NCI-H1930 (cell line): Measurements from ENCODE around the gene CAPN15.
"Not testable (repeated sequence)": the region's sequence is repeated elsewhere in the genome, so short reads cannot be mapped to it uniquely, and the experiment has no call there.

Experiments used
- DNase-seq, 2 experiments: peaks; one replicate each; lab custom pipeline; 2025; lab: John Stamatoyannopoulos, UW

The CAPN15 gene

DNA sequence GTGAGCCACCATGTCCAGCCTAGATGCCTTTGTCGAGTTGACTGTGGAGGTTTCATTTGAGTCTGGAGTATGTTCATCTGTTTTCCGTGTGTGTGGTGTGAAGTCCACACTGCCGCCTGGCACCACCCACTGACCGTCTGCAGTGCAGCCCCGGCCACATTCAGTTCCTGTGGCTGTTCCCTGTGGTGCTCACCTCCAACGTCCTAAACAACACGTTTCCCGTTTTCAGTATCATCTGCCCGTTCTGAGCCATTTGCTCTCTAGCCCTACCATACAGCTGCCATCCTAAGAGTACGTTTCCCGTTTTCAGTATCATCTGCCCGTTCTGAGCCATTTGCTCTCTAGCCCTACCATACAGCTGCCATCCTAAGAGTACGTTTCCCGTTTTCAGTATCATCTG, 20.0 kb upstream of the CAPN15 start:
- DNase-seq, result not testable (repeated sequence)

DNA sequence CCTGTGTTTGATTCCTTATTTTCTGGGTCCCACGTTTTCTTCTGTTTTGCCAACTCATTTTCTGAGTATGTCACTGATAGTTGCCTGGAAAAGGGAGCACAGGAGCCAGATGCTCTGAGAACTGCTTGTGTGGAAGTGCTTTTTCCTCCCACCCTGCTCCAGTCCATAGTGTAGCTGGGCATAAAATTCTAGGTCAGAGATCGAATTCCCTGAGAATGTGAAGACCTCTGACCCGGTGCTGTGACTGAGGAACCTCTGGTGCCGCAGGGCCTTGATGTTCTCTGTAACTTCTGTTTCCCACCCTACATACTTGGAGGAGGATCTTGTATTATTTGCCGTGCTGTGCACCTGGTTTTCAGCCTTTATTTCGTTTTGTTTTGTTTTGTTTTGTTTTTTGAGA, 19.5 kb upstream of the CAPN15 start:
- no peak for DNase-seq

DNA sequence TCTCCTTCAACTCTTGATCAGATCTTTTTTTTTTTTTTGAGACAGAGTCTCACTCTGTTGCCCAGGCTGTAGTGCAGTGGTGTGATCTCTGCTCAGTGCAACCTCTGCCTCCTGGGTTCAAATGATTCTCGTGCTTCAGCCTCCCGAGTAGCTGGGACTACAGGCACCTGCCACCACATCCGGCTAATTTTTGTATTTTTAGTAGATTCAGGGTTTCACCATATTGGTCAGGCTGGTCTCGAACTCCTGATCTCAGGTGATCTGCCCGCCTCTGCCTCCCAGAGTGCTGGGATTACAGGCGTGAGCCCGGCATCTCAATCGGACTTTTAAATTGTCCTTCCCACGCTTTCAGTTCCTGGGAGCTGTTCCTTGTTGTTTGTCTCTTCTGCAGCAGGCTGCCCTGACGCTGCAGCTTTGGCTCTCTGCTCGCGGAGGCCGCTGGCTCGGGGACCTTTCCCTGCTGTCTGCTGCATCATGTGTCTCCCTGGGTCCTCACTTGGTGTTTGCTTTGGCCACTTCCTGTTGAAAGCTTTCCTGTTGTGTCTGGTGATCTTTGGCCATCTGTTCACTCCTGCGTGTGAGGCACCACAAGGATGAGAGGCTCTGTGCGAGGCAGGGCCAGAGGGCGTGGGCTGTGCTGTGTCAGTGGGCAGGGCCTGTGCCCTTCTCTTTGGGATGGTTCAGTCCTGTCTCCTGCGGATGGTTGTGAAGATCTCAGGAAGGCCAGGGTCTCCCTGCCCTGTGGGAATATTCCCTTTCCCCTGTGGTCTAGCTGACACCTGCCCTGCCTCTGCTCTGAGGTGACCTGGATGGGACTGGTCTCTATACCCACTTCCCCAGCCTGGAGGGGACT, 18.4 kb upstream of the CAPN15 start:
- DNase-seq, result no peak

DNA sequence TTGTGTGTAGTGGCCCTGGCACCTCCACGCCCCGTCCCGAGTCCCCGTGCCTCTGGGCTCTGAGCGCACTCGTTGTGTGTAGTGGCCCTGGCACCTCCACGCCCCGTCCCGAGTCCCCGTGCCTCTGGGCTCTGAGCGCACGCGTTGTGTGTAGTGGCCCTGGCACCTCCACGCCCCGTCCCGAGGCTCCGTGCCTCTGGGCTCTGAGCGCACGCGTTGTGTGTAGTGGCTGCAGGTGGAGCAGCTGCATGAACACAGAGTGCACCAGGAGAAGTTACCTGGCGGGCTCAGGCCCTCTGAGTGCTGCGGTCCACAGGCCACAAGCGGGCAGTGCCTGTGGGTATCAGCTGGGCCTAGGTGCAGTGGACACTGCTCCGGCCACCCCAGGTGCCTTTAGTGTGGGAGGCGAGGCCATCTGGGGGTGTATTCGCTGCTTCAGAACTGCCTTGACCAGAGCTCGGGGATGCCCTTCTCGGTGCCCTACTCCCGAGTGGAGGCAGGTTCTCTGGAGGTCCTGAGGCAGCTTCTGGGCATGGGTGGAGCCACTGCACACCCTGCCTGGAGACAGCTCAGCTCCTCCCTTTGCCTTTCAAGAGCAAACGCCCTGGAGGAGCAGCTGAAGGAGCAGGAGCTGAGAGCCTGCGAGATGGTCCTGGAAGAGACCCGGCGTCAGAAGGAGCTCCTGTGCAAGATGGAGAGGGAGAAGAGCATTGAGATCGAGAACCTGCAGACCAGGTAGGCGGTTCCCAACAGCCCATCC, 17.3 kb upstream of the CAPN15 start:
- no peak for DNase-seq

DNA sequence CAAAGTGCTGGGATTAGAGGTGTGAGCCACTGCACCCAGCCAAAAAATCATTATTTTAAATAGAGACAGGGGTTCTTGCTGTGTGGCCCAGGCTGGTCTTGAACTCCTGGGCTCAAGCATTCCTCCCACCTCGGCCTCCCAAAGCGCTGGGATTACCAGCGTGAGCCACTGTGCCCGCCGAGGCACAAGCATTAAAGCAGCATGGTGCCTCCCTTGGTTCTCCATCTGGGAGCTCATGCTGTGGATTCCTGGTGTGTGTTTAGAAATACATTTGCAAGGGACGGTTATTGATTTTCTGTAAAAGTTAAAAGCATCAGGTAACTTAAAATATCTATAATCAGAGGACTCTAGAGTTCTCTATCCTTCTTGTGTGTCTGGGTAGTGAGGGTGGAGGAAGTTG, 14.7 kb upstream of the CAPN15 start:
- no peak for DNase-seq

DNA sequence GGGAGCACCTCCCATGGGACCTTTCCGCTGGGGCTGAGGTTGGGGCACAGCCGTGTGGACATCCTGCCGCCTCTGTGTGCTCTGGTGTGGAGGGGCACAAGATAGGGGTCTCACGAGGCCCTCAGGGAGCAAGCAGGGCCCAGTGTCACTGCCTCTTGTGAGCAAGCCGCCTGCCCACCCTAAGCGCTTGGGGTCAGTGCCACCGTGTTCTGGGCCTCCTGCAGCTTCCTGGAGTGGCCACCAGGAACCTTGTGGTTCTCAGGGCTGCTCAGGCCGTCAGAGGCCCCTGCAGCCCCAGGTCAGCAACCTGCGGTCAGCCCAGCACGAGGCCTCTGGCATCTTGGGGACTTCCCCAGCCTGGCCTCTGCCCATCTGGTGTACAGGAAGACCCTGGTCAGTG, 13.6 kb upstream of the CAPN15 start:
- no peak for DNase-seq

DNA sequence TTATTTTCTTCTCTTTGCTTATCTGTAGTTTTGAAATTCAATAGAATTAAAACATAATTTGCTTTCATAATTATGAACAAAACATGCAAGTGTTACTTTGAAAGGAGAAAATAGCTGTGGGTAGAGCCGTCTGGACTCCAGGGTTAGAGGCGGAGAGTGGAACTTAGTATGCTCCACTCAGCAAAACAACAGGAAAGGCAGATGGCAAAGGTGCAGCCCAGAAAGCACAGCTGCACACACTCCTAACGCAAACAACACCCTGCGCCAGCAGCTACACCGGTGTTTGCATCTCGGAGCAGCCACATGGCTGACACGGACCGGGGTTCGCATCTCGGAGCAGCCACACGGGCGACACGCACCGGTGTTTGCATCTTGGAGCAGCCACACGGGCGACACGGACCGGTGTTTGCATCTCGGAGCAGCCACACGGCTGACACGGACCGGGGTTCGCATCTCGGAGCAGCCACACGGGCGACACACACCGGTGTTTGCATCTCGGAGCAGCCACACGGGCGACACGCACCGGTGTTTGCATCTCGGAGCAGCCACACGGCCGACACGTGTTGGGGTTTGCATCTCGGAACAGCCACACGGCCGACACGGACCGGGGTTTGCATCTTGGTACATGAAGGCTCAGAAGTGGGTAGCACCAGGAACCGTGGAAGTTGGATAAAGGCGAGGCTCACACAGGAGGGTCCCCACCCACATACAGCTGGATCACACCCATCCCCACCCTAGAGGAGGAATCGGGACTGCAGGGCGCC, 12.2 kb upstream of the CAPN15 start:
- DNase-seq, result no peak

DNA sequence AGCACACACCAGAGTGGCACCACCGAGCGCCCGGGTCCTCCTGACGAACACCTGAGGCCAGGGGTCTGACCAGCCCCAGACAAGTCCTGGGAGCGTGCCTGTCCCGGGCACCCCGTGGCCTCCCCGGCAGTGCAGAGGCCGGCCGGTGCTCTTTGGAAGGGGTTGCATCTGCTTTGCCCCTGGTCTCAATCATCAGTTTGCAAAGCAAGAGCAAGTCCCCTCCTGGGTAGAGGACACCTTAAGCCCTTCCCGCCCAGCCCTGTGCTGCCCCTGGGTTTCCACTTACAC, 11.6 kb upstream of the CAPN15 start:
- no peak for DNase-seq

DNA sequence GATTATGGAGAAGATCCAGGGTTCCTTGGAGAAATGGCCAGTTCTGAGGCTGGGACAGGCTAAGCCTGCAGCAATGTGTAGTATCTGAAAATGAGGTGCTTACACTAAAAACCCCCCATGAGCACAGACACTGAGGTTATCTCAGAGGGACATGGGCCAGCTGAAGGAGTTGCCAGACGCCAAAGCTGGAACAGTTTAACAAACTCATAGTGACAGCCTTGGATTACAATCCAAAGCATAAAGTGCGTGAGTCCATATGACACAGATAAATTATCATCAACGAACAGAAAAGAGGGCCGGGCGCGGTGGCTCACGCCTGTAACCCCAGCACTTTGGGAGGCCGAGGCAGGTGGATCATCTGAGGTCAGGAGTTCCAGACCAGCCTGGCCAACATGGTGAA, 11.2 kb upstream of the CAPN15 start:
- DNase-seq, result no peak

DNA sequence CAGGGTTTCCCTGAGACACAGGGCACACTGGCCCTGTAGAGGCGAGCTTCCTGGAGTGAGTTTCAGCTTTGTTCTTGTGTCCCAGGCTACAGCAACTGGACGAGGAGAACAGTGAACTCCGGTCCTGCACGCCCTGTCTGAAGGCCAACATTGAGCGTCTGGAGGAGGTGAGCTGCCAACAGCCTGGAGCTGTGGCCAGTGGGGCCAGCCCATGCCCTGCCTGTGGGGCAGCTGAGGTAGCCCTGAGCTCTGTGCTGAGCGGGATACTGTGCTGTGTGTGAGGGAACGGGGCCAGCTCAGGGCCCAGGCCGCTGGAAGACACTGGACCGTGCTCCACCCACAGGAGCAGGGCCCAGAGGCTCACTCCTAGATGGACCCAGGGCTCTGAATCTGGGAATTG, 8.7 kb upstream of the CAPN15 start:
- no peak for DNase-seq

DNA sequence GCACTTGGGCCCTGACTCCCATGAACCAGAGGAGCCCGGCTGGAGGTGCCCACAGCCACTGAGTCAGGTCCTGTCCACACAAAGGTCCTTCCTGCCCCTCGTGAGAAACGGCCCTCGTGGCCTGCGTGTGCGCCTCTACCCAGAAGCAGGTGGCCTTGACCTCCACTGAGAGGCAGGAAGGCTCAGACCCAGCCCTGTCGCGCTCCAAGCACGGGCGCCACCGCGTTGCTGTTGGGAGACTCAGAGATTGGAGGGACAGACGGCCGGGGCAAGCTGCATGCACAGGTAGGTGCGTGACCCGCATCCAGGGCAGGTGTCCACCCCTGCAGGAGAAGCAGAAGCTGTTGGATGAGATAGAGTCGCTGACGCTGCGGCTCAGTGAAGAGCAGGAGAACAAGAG, 8.1 kb upstream of the CAPN15 start:
- DNase-seq, result no peak

DNA sequence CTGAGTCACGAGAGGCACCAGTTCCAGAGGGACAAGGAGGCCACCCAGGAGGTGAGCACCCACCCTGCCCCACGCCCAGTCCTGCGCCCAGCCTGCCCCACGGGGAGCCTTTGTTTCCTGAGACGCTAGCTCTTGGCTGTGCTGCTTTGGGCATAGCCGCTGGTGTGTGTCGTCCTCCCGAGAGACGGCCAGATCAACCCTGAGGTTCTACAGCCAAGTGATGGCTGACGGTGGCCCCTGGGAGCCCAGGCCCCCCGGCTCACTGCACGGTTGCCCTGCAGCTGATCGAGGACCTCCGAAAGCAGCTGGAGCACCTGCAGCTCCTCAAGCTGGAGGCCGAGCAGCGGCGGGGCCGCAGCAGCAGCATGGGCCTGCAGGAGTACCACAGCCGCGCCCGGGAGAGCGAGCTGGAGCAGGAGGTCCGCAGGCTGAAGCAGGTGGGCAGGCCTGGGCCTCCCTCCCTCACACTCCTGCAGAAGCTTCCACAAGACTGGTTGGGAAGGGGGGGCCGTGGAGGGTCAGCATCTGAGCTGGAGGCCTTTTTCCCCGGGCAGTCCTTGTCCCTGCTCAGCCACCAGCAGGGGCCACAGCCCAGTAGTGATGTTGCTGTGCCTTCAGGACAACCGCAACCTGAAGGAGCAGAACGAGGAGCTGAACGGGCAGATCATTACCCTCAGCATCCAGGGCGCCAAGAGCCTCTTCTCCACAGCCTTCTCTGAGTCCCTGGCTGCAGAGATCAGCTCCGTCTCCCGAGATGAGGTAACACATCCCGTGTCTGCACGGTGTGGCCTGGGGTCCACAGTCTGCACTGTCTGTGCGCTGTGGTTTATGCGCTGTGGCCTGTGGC, 7.4 kb upstream of the CAPN15 start:
- DNase-seq, result no peak

DNA sequence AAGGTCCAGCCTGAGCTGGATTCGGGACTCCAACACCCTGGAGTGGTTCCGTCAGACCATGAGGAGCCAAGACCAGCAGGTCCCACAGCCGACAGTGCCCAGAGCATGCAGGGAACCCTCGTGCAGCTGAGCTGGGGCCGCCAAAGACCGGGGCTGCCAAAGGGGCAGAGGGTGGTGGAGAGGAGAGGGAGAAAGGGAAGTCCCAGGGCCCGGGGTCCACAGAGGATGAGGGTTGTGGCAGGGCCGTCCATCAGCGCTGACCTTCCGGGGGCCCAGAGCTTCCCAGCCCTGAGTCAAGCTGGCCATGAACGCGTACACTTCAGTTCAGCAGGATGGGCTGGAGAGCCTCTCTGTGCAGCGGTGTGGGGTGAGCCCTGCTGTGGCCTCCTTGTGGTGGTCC, 6.7 kb upstream of the CAPN15 start:
- no peak for DNase-seq

DNA sequence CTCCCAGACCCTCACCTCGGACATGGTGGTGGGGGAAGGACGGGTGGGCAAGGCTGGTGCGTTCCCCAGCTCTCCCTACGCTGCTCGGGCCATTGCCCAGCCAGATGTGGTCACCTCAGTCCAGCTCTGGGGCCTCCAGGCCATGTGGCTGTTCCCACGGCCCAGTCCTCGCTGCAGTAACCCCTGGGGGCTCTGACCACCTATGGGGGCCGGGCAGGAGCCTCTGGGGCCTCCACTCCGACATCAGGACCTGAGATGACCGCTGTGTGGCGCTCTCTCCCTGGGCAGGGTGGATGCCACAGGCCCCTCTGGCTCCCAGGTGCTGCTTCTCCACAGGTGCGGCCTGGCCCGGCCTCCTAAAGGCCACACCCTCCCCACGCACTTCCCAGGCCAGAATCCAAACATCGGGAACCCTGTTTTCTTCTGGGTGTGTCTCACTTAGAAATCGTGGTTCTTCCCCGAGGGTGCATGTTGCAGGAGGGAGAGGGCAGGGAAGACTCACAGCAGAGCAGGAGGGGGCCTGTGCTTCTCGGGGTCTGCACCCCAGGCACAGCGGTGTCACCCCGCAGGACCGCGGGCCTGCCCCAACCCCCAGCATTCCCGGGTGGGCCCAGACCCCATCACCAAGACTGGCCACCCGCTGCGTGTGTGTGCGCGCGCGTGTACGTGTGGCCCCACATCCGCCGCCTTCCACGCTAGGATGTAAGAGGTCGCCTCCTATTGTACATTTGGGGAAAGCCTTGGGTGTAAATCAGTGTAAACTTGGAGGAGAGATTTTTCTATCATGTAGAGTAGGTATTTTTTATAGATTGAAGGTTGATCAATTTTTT, 5.9 kb upstream of the CAPN15 start:
- DNase-seq, result no peak

DNA sequence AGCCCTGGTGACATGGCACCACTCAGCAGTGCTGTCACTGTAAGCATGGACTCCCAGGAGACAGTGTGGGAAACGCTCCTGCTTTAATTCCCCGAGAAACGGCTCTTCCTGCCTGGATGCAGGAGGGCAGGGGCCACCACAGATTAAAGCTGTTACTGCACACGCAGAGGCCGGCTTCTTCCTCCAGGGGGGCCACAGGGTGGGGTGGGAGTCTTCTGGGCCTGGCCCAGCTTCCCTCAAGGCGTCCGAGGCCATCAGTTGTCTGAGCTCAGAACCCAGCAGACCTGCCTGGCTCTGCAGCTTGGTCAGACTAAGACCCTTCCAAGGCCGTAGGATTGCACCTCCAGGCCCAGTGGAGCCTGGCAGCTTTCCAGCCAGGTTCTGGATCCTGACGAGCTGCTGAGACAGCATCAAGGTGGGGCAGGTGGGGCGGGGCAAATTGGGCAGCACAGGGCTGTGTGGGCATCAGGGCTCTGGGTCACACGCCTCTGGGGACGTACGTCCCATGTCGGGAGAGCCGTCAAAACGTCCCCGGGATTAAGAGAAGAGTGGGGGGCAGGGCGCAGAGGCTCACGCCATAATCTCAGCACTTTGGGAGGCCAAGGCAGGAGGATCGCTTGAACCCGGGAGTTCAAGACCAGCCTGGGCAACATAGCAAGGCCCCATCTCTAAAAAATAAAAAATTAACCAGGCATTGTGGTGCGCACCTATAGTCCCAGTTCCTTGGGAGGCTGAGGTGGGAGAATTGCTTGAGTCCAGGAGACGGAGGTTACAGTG, 5.0 kb upstream of the CAPN15 start:
- DNase-seq, result no peak

DNA sequence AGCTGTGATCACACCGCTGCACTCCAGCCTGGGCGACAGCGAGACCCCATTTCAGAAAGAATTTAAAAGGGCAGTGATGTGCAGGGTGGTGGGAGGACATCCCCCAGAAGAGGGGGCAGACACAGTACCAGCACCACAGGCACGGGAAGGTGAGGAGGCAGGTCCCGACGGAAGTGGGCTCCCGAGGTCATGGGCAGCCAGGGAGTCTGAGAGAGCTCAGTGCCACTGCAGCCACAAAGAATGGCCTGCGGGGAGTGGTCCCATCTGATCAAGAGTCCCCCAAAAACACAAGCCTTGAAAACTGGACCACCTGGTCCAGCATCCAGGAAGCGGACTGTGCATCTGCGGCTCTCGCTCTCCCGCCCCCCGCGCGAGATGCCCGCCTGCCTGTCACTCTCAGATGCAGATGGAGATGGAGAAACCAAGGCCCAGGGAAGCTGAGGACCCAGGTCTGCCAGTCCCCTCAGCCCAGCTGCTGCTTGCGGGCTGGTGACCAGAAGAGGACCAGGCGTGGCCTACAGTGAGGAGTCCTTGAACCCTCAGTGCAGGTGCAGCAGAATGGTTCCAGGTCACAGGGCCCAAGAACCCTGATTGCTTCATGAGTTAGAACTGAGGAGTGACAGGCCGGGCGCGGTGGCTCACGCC, 4.3 kb upstream of the CAPN15 start:
- DNase-seq, result no peak

DNA sequence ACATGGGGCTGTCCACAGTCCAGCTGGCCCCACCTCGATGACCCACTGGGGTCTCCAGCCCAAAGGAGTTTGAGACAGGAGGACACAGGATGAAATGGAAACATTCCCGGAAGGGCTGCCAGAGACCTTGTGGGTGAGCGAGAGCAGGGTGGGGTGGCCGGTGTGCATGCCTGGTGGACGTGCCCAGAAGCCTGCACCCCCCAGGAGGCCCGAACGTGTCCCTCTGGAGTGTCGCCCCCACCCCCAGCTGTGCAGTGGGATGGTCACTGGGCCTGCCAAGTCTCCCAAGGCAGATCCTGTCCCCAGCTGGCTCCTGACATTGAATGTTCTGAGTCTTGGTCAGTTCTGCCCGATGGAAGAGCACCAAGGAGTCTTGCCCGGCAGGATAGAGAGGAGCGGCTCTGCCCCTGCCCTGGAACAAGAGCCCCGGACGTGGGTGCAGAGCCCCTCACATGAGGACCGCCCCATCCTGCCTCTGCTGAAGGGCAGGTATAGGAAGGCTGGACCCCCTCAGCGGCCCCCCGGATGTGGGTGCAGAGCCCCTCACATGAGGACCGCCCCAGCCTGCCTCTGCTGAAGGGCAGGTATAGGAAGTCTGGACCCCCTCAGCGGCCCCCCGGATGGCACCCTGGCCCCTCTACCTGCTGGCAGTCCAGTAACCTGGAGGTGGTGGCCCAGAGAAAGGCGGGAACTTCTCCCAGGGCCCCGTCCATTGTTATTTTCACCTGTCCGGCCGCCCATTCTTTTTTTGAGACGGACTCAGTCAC, 3.1 kb upstream of the CAPN15 start:
- DNase-seq, result no peak

DNA sequence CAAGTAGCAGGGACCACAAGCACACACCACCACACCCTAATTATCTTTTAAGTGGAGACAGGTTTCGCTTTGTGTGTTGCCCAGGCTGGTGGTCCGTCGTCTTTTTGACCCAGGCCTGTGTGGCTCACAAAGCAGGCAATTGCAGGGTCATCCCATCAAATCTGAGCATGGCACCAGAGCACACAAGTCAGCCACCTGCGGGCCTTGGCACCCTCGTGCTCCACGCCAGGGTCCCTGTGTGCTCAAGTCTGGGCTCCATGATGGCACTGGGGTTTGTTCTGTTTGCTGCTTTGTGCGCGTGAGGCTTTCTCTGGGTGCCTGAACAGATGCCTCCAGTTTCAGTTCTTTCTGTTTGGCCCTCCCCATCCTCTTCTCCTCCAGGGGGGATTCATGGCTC, 2.4 kb upstream of the CAPN15 start:
- DNase-seq, result no peak

DNA sequence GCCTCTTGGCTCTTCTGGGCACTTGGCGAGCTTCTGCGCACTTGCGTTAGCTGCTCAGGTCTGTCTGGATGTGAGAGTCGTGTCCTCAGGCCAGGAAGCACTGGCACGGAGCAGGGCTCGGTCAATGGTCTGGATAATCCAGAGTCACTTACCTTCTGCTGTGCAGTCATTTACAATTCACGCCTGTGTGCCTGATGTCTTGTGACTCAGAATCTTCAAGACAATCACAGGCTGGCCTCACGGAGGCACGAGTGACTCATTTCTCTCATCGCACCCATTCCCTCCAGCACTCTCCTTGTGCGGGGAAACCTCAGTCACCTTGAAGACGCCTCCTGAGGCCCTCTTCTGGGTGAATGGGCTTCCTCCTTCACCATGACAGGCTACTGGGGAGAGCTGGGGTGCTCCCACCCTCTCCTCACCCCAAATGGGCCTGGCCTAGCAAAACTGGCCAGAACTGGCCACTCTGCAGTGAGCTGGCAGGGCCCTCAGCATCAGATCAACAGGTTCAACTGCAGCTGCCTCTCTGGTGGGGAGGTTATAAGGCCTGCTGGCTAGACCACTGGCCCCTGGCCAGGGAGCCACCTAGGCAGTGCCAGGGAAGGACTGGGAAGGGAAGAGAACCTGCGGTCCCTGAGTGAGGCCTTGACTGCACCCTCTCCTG, 1.9 kb upstream of the CAPN15 start:
- DNase-seq, result no peak
